Natural killer cell (primary cell): ENCODE results near the gene PSAP. TPM values are rescaled to one million over a fixed set of nuclear protein-coding genes. Genes with fewer than 3 reads are reported as not detected.

Experiments
- ATAC-seq, 3 donors: fragments of 150-1000 bp in 2 of 3; fragments of 200-7000 bp in 1 of 3; cut with Tn5 transposase; 1 replicate in 1 of 3; 2 replicates in 2 of 3; pipeline ENCODE4 v1.10.0; 2021; ENCODE audit warnings: mild to moderate bottlenecking in 2 of 3, moderate library complexity in 2 of 3
- DNase-seq, 2 donors: peaks; one replicate each; pipeline versions ENCODE4 v3.0.0 to v3.0.0-alpha.2; 2013 to 2021; ENCODE audit warnings: mixed read lengths in 1 of 2
- H3K27ac ChIP-seq: one replicate; pipeline ENCODE4 v1.5.1; 2013; ENCODE audit warnings: mild to moderate bottlenecking, low read length
- H3K27me3 ChIP-seq: one replicate; pipeline ENCODE4 v1.6.1; 2013; ENCODE audit warnings: low read length; ENCODE audit not compliant: control insufficient read depth, insufficient read depth
- H3K36me3 ChIP-seq: one replicate; pipeline ENCODE4 v1.6.1; 2013; ENCODE audit warnings: low read length; ENCODE audit not compliant: control insufficient read depth, insufficient read depth
- H3K4me1 ChIP-seq: one replicate; pipeline ENCODE4 v1.6.1; 2013; ENCODE audit warnings: low read length; ENCODE audit not compliant: control insufficient read depth, insufficient read depth
- H3K4me3 ChIP-seq: one replicate; pipeline ENCODE4 v1.5.1; 2013; ENCODE audit warnings: low read length
- H3K9me3 ChIP-seq: one replicate; pipeline ENCODE4 v1.6.1; 2013; ENCODE audit warnings: low read length; ENCODE audit not compliant: control insufficient read depth, insufficient read depth
- H3K27ac Mint-ChIP-seq, 2 donors: one replicate each; pipeline ENCODE4 v1.8.0; 2022; ENCODE audit warnings: mild to moderate bottlenecking in 2 of 2, mixed read lengths in 2 of 2, moderate library complexity in 1 of 2
- H3K27me3 Mint-ChIP-seq, 2 donors: one replicate each; pipeline ENCODE4 v1.8.0; 2022; ENCODE audit warnings: low read depth in 2 of 2, mixed read lengths in 2 of 2
- H3K36me3 Mint-ChIP-seq: one replicate; pipeline ENCODE4 v1.8.0; 2022; ENCODE audit warnings: mixed read lengths
- H3K4me1 Mint-ChIP-seq, 2 donors: one replicate each; pipeline ENCODE4 v1.8.0; 2022; ENCODE audit warnings: mixed read lengths in 2 of 2
- H3K4me3 Mint-ChIP-seq: one replicate; pipeline ENCODE4 v1.8.0; 2022; ENCODE audit warnings: mild to moderate bottlenecking, moderate library complexity, mixed read lengths
- H3K9me3 Mint-ChIP-seq, 2 donors: one replicate each; pipeline ENCODE4 v1.8.0; 2022; ENCODE audit warnings: mixed read lengths in 2 of 2
- CTCF ChIP-seq: fragments of 200-600 bp; IDR thresholded peaks from one replicate; pipeline ENCODE4 v1.8.0; 2022; ENCODE audit warnings: antibody characterized with exemption
- WGBS: methylation state at CpG from one replicate; pipeline ENCODE4 v1.1.7; 2013; ENCODE audit warnings: missing lambda C conversion rate; ENCODE audit not compliant: insufficient coverage; 5-methylcytosine and 5-hydroxymethylcytosine counted together
- intact Hi-C: fragments of 100-400 bp; cut with micrococcal nuclease; formaldehyde crosslinking; loops from one replicate; pipeline ENCODE4 v1.14.2; 2022
- total RNA-seq, 4 donors: library from RNA; stranded (reverse); fragments of 120-200 nt in 1 of 4; gene quantifications; one replicate each; pipeline versions ENCODE4 v1.2.3 to v1.2.4, GENCODE V29; 2013 to 2022

Gene PSAP
- total RNA-seq, 3 donors from 2014 or later (not counting 1 experiment from before 2014, with no cell fraction given) = 324 to 488 (median 428) TPM

- no peak for TF ChIP-seq CTCF
- Mint-ChIP-seq H3K4me3 (no peak overlapping the region), H3K27ac (no peak overlapping the region), H3K27me3 (peaks cover 0 to 3% of the 10 kb centered on the region in 2 donors), H3K36me3 (no peaks in the 10 kb centered on the region), H3K4me1 (peaks cover 19 to 46% of the 10 kb centered on the region in 2 donors), H3K9me3 (no peaks in the 10 kb centered on the region)
- H3K4me3 ChIP-seq = no peak overlapping the region
- no peak for DNase-seq
- WGBS = 94% methylated on average over 7 of the region's 11 CpGs
- H3K36me3 ChIP-seq = no peaks in the 10 kb centered on the region
- no peak for ATAC-seq
- peaks cover 49% of the 10 kb centered on the region for H3K4me1 ChIP-seq
- H3K27me3 ChIP-seq = no peaks in the 10 kb centered on the region
- H3K9me3 ChIP-seq = no peaks in the 10 kb centered on the region
- H3K27ac ChIP-seq = no peak overlapping the region
- intact Hi-C loops = no loop called here
Measured at GRCh38 chr10:71778071-71778825, 72.8 kb downstream of the PSAP start.

GRCh38 chr10:71777213-71777985 is 73.7 kb downstream of the PSAP start:
- Histone ChIP-seq H3K4me3 (no peak overlapping the region), H3K27ac (no peak overlapping the region), H3K36me3 (no peaks in the 10 kb centered on the region), H3K27me3 (no peaks in the 10 kb centered on the region), H3K9me3 (no peaks in the 10 kb centered on the region), H3K4me1 (peaks cover 46% of the 10 kb centered on the region)
- Mint-ChIP-seq H3K4me3 (no peak overlapping the region), H3K27ac (no peak overlapping the region), H3K36me3 (no peaks in the 10 kb centered on the region), H3K27me3 (no peaks in the 10 kb centered on the region), H3K4me1 (peaks cover 21 to 43% of the 10 kb centered on the region in 2 donors), H3K9me3 (no peaks in the 10 kb centered on the region)
- no peak for ATAC-seq
- DNase-seq = no peak
- 95% methylated on average over 17 of the region's 17 CpGs for WGBS
- TF ChIP-seq CTCF = no peak
- intact Hi-C loops = no loop called here

GRCh38 chr10:71776481-71776925 is 74.5 kb downstream of the PSAP start:
- Histone ChIP-seq H3K9me3 (no peaks in the 10 kb centered on the region), H3K4me1 (peaks cover 53% of the 10 kb centered on the region), H3K27me3 (no peaks in the 10 kb centered on the region), H3K27ac (no peak overlapping the region), H3K36me3 (no peaks in the 10 kb centered on the region), H3K4me3 (no peak overlapping the region)
- no peaks in the 10 kb centered on the region for H3K36me3 Mint-ChIP-seq
- DNase-seq (no peak), ATAC-seq (no peak)
- H3K9me3 Mint-ChIP-seq = no peaks in the 10 kb centered on the region
- H3K4me3 Mint-ChIP-seq = no peak overlapping the region
- intact Hi-C loops = no loop called here
- no CpG with 5 or more reads among the region's 2 CpGs for WGBS
- TF ChIP-seq CTCF = no peak
- peaks cover 30 to 51% of the 10 kb centered on the region in 2 donors for H3K4me1 Mint-ChIP-seq
- H3K27ac Mint-ChIP-seq = no peak overlapping the region
- no peaks in the 10 kb centered on the region for H3K27me3 Mint-ChIP-seq
